Hepatocyte (in vitro differentiated cells): ENCODE results near the gene FASN. TPM values are rescaled to one million over a fixed set of nuclear protein-coding genes. Genes with fewer than 3 reads are reported as not detected.
A peak's percentile ranks its signal among the peaks of the same experiment; 100 is the strongest.

ENCODE experiments used
- DNase-seq: peaks from one replicate; pipeline ENCODE4 v3.0.0-alpha.2; 2016; ENCODE audit warnings: low spot score
- H2AFZ ChIP-seq: fragments of 200-600 bp; sonication (generic); 2 replicates; pipeline ENCODE4 v1.6.0; 2016; ENCODE audit warnings: antibody characterized with exemption, mild to moderate bottlenecking
- H3K27ac ChIP-seq: fragments of 200-600 bp; sonication (generic); 2 replicates; pipeline ENCODE4 v1.5.1; 2016; ENCODE audit warnings: mild to moderate bottlenecking
- H3K27me3 ChIP-seq: fragments of 200-600 bp; sonication (generic); 2 replicates; pipeline ENCODE4 v1.6.1; 2016
- H3K36me3 ChIP-seq: fragments of 200-600 bp; sonication (generic); replicated peaks from 2 replicates; pipeline ENCODE4 v1.5.1; 2016; ENCODE audit warnings: low read depth; ENCODE audit not compliant: insufficient read depth
- H3K4me1 ChIP-seq: fragments of 200-600 bp; sonication (generic); 2 replicates; pipeline ENCODE4 v1.5.1; 2016; ENCODE audit warnings: mild to moderate bottlenecking, moderate library complexity; ENCODE audit not compliant: insufficient read depth
- H3K4me2 ChIP-seq: fragments of 200-600 bp; sonication (generic); 2 replicates; pipeline ENCODE4 v1.6.0; 2016
- H3K4me3 ChIP-seq: fragments of 200-600 bp; sonication (generic); 2 replicates; pipeline ENCODE4 v1.5.1; 2016; ENCODE audit warnings: mild to moderate bottlenecking
- H3K79me2 ChIP-seq: fragments of 200-600 bp; sonication (generic); 2 replicates; pipeline ENCODE4 v1.6.0; 2017; ENCODE audit warnings: mild to moderate bottlenecking
- H3K9me2 ChIP-seq: fragments of 200-600 bp; sonication (generic); replicated peaks from 2 replicates; pipeline ENCODE4 v1.6.0; 2017; ENCODE audit warnings: mild to moderate bottlenecking; ENCODE audit not compliant: insufficient read depth
- H3K9me3 ChIP-seq: fragments of 200-600 bp; sonication (generic); 2 replicates; pipeline ENCODE4 v1.5.1; 2016; ENCODE audit warnings: low read depth, mild to moderate bottlenecking
- H4K20me1 ChIP-seq: fragments of 200-600 bp; sonication (generic); 2 replicates; pipeline ENCODE4 v1.6.0; 2016; ENCODE audit warnings: mild to moderate bottlenecking; ENCODE audit not compliant: insufficient read depth, poor library complexity, severe bottlenecking
- EZH2 ChIP-seq: fragments of 200-600 bp; sonication (generic); IDR thresholded peaks from 2 replicates; pipeline ENCODE4 v1.6.1; 2016; ENCODE audit warnings: antibody characterized with exemption, mild to moderate bottlenecking, borderline replicate concordance
- EZH2phosphoT487 ChIP-seq: fragments of 200-600 bp; sonication (generic); IDR thresholded peaks from one replicate; pipeline ENCODE4 v1.6.1; 2018; ENCODE audit warnings: antibody characterized with exemption, mild to moderate bottlenecking, low read depth, moderate library complexity; ENCODE audit not compliant: unreplicated experiment, severe bottlenecking
- WGBS: methylation state at CpG from one replicate; pipeline ENCODE4 v1.1.6; 2016; ENCODE audit warnings: low lambda C conversion rate; ENCODE audit errors: missing lambda C conversion rate; 5-methylcytosine and 5-hydroxymethylcytosine counted together
- polyA plus RNA-seq: library from polyadenylated mRNA; unstranded; fragments of >200 nt; fragmentation: Nextera tagmentation; extraction: Ambion mirVana; gene quantifications from 2 replicates; pipeline ENCODE4 v1.2.1, GENCODE V29; 2016
- total RNA-seq: library from RNA; depleted of rRNA; stranded (reverse); fragments of >200 nt; gene quantifications from 2 replicates; pipeline ENCODE4 v1.2.3, GENCODE V29; 2014
- TF ChIP-seq, protein P1 (sequence below): fragments of 200-600 bp; sonication (generic); IDR thresholded peaks from 2 replicates; pipeline ENCODE4 v1.5.1; 2016; ENCODE audit warnings: antibody characterized with exemption, mild to moderate bottlenecking; ENCODE audit not compliant: poor library complexity

FASN gene
- total and polyA plus RNA-seq, 2 experiments from 2014 or later: 77.6 to 118 TPM

- peak overlapping the region; percentile 90 for H3K4me3 ChIP-seq
- no peaks in the 10 kb centered on the region for H3K27me3 ChIP-seq
- no peak overlapping the region for H2AFZ ChIP-seq
- H3K9me2 ChIP-seq: no peaks in the 10 kb centered on the region
- peaks cover 28% of the 10 kb centered on the region for H3K79me2 ChIP-seq
- DNase-seq: no peak
- no peaks in the 10 kb centered on the region for H3K36me3 ChIP-seq
- no peak overlapping the region for H3K27ac ChIP-seq
- H3K9me3 ChIP-seq: no peaks in the 10 kb centered on the region
- WGBS: 38% methylated on average over 18 of the region's 19 CpGs
- H3K4me2 ChIP-seq: peak overlapping the region; percentile 99
- H3K4me1 ChIP-seq: peaks cover 17% of the 10 kb centered on the region
- TF ChIP-seq, protein P1, sequence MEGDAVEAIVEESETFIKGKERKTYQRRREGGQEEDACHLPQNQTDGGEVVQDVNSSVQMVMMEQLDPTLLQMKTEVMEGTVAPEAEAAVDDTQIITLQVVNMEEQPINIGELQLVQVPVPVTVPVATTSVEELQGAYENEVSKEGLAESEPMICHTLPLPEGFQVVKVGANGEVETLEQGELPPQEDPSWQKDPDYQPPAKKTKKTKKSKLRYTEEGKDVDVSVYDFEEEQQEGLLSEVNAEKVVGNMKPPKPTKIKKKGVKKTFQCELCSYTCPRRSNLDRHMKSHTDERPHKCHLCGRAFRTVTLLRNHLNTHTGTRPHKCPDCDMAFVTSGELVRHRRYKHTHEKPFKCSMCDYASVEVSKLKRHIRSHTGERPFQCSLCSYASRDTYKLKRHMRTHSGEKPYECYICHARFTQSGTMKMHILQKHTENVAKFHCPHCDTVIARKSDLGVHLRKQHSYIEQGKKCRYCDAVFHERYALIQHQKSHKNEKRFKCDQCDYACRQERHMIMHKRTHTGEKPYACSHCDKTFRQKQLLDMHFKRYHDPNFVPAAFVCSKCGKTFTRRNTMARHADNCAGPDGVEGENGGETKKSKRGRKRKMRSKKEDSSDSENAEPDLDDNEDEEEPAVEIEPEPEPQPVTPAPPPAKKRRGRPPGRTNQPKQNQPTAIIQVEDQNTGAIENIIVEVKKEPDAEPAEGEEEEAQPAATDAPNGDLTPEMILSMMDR: no peak
- TF ChIP-seq EZH2phosphoT487 (no peak), EZH2 (no peak)
- peaks cover 3% of the 10 kb centered on the region for H4K20me1 ChIP-seq
Observed at GRCh38 chr17:82052638-82053059, 45.4 kb downstream of the FASN start.

DNA sequence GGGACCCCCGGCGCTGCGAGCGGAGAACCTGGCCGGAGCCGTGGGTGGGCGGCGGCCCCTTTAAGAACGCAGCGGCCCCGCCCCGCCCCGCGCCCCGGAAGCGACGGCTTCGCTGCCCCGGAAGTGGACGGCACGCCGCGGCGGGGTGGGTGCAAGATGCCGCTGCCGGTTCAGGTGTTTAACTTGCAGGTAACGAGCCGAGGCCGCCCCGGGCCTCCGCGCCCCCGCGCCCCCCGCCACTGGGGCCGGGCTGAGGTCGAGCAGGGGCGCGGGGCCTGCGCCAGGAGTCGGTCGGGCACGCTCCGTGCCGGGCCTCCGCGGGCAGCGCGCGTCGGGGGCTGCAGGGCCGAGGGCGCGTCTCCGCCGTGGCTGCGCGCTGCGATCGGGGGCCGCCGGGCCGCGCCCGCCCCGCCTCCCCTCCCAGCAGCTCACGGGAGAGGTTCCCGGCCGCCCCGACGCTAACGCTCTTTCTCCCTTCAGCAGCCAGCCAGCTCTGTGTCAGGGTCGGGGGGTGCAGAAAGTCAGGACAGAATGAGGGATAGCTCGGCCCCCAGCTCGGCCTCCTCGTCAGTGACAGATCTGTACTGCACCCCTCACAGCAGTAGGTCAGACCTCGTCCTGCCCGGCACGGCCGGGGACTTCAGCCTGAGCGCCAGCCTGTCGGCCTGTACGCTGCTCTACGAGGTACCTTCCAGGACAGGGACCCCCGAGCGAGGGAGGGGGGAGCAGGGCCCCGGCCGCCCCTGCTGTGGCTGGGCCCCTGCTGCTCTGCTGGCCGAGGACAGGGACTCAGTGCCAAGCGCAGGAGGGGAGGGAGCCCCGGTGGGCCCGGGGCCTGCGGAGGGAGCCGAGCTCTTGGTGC, 46.0 kb downstream of the FASN start, which contains the start of the genes GPS1 and RFNG:
Gene GPS1, plus strand, starts transcription at position 123 of the 862 bp plus-strand sequence. Its CDS starts 34 bp downstream, at position 157.
Gene RFNG, minus strand, starts transcription at position 36 of the 862 bp plus-strand sequence. CDS start 45 bp downstream, outside the sequence.
- peak within 1 kb of the TSS; percentile 67 for H3K27ac ChIP-seq
- H3K9me2 ChIP-seq: no peaks in the 10 kb centered on the region
- TF ChIP-seq, protein P1: no peak
- no peak for TF ChIP-seq EZH2phosphoT487
- no peak for TF ChIP-seq EZH2
- peak within 1 kb of the TSS; percentile 45 for H2AFZ ChIP-seq
- H3K4me1 ChIP-seq: peaks cover 17% of the 10 kb centered on the region
- peaks cover 3% of the 10 kb centered on the region for H4K20me1 ChIP-seq
- peak within 1 kb of the TSS; percentile 90 for H3K4me3 ChIP-seq
- no peaks in the 10 kb centered on the region for H3K9me3 ChIP-seq
- peak within 1 kb of the TSS; percentile 99 for H3K4me2 ChIP-seq
- H3K27me3 ChIP-seq: no peaks in the 10 kb centered on the region
- H3K79me2 ChIP-seq: peaks cover 28% of the 10 kb centered on the region
- WGBS: 3% methylated on average over 34 of the region's 94 CpGs
- H3K36me3 ChIP-seq: no peaks in the 10 kb centered on the region
- peak; percentile 90 for DNase-seq

DNA sequence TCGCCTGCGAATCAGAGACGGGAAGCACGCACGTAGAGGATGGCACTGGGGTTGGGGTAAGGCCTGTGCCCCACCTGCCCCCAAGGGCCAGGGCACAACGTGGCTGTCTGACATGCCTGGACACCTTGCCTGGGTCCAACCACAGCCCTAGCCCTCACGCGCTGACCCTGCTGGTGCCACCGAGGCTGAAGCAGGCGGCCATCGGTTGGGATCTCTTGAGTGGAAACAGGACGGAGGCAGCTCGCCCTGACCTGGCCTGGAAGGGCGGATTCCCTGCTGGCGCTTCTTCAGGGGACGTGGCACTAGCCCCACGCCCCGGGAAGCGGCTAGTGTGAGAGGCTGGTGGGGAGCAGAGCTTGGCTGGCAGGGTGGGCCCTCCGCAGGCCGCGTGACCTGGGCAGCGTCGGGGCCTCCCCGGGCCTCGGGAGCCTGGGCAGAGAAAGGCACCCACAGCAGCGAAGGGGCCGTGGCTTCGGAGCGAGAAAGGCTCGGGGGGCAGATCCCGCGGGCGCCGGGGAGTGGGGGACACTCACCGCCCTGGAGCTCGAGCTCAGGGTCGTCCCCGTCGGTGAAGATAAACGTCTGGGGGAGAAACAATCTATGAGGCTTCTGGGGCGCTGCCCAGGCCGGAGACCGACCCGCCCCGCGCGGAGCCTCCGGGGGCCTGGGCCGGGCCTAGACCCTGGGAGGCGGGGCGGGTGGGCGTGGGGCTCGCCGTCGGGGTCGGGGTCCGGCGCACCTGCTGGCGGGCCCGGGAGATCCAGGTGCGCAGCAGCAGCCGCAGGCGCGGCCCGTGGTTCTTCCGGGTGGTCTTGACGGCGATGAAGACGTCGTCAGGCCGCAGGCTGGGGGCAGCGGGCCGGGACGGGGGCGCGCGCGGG, 47.0 kb downstream of the FASN start:
- Histone ChIP-seq H2AFZ (peak overlapping the region; percentile 45), H3K4me1 (peaks cover 17% of the 10 kb centered on the region), H3K27ac (peak overlapping the region; percentile 67), H3K4me2 (peak overlapping the region; percentile 98), H3K79me2 (peaks cover 28% of the 10 kb centered on the region), H3K27me3 (no peaks in the 10 kb centered on the region), H3K36me3 (no peaks in the 10 kb centered on the region), H3K9me2 (no peaks in the 10 kb centered on the region), H3K4me3 (peak overlapping the region; percentile 83), H4K20me1 (peaks cover 3% of the 10 kb centered on the region), H3K9me3 (no peaks in the 10 kb centered on the region)
- TF ChIP-seq EZH2 (no peak), EZH2phosphoT487 (no peak)
- TF ChIP-seq, protein P1: no peak
- DNase-seq: peak; percentile 46
- 28% methylated on average over 48 of the region's 79 CpGs for WGBS
